Adrenal gland (tissue), 5 donors: Measurements from ENCODE around the gene TDRD1.

Source experiments
- POLR2A ChIP-seq, 2 donors: fragments of 450-650 bp; IDR thresholded peaks; one replicate each; pipeline ENCODE4 v1.6.1; 2017; ENCODE audit warnings: antibody characterized with exemption in 2 of 2, mild to moderate bottlenecking in 2 of 2, moderate library complexity in 1 of 2
- TF ChIP-seq, protein P1 (sequence below), 6 experiments: fragments of 450-650 bp in 4 of 6; fragments of 200-600 bp in 2 of 6; sonication (generic) in 1 of 6; IDR thresholded peaks; 1 replicate in 5 of 6; 2 replicates in 1 of 6; pipeline versions ENCODE4 v1.5.1 to v1.8.0; 2016 to 2021; ENCODE audit warnings: antibody characterized with exemption in 6 of 6, mild to moderate bottlenecking in 2 of 6, moderate library complexity in 1 of 6
- donor health status: DM: no; HTN: no; CAD: no.

DNA sequence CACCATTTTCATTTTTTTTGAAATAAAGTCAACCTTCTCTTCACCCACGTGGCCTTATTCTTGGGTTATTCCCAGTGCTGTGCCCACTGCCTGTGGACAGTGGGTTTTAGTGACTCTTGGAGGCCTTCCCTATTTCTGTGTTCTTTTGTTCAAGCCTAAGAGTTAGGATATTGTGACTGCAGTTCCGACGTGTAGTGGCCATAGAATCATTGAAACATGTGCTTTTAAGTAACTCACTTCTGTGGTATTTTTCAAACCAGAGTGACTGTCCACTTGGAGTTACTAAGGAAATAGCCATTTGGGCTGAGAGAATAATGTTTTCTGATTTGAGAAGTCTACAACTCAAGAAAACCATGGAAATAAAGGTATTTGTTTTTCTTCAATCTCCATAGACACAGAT is 23.7 kb downstream of the TDRD1 start:
- TF ChIP-seq, protein P1, sequence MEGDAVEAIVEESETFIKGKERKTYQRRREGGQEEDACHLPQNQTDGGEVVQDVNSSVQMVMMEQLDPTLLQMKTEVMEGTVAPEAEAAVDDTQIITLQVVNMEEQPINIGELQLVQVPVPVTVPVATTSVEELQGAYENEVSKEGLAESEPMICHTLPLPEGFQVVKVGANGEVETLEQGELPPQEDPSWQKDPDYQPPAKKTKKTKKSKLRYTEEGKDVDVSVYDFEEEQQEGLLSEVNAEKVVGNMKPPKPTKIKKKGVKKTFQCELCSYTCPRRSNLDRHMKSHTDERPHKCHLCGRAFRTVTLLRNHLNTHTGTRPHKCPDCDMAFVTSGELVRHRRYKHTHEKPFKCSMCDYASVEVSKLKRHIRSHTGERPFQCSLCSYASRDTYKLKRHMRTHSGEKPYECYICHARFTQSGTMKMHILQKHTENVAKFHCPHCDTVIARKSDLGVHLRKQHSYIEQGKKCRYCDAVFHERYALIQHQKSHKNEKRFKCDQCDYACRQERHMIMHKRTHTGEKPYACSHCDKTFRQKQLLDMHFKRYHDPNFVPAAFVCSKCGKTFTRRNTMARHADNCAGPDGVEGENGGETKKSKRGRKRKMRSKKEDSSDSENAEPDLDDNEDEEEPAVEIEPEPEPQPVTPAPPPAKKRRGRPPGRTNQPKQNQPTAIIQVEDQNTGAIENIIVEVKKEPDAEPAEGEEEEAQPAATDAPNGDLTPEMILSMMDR (IDR thresholded peaks at IDR 0.05) = no peak
- TF ChIP-seq POLR2A (IDR thresholded peaks at IDR 0.05) = no peak
